ENCODE data around the gene PAX2.

The PAX2 gene

DNA sequence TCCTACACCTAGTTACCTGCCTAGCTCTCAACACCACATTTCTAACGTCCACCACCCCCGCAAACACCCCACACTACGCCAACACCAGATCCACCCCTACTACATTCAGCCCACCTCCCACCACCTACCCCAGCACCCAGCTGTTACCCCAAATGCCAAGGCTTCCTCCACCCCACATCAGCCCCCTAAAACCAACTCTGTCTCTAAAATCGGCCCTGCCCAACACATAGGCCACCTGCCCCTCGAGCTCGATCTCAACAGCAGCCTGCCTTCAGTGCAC, 114.0 kb downstream of the PAX2 start:
- H3K9me3 ChIP-seq (replicated peaks; ENCODE audit: low read length): no peaks in the 10 kb centered on the region
- no peak overlapping the region for H3K4me2 ChIP-seq (ENCODE audit: low read length)
- no peaks in the 10 kb centered on the region for H3K36me3 ChIP-seq (ENCODE audit: insufficient read depth, low read length)
- no peak overlapping the region for H3K9ac ChIP-seq (ENCODE audit: low read depth, low read length)
- H3K4me1 ChIP-seq (ENCODE audit: control insufficient read depth, insufficient read depth, low read length): no peaks in the 10 kb centered on the region
- H3K4me3 ChIP-seq (ENCODE audit: low read length): no peak overlapping the region
- peaks cover 78% of the 10 kb centered on the region for H3K27me3 ChIP-seq (ENCODE audit: control insufficient read depth, insufficient read depth, low read length)

DNA sequence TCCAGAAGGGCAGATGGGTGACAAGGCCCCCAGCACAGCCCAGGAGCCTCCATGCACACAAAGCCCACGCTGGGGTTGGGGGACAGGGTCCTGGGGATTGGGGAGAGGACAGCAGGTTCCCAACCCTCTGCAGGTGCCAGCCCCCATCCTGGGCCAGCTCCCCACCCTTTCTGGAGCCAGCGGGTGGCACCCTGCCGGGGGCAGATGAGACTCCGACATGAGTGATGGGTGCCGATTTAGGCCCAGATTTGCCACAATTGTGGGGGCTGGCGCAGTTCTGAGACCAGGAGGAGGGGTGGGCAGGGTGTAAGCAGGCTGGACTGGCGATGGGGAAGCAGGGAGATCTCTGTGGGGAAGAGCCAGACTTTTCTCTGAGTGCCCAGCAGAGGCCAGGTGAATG, 118.1 kb downstream of the PAX2 start:
- no peak overlapping the region for H3K4me2 ChIP-seq (ENCODE audit: low read length)
- H3K27me3 ChIP-seq (ENCODE audit: control insufficient read depth, insufficient read depth, low read length): peaks cover 80% of the 10 kb centered on the region
- no peak overlapping the region for H3K4me3 ChIP-seq (ENCODE audit: low read length)
- no peaks in the 10 kb centered on the region for H3K4me1 ChIP-seq (ENCODE audit: control insufficient read depth, insufficient read depth, low read length)
- no peak overlapping the region for H3K9ac ChIP-seq (ENCODE audit: low read depth, low read length)
- H3K9me3 ChIP-seq (replicated peaks; ENCODE audit: low read length): no peaks in the 10 kb centered on the region
- H3K36me3 ChIP-seq (ENCODE audit: insufficient read depth, low read length): no peaks in the 10 kb centered on the region

DNA sequence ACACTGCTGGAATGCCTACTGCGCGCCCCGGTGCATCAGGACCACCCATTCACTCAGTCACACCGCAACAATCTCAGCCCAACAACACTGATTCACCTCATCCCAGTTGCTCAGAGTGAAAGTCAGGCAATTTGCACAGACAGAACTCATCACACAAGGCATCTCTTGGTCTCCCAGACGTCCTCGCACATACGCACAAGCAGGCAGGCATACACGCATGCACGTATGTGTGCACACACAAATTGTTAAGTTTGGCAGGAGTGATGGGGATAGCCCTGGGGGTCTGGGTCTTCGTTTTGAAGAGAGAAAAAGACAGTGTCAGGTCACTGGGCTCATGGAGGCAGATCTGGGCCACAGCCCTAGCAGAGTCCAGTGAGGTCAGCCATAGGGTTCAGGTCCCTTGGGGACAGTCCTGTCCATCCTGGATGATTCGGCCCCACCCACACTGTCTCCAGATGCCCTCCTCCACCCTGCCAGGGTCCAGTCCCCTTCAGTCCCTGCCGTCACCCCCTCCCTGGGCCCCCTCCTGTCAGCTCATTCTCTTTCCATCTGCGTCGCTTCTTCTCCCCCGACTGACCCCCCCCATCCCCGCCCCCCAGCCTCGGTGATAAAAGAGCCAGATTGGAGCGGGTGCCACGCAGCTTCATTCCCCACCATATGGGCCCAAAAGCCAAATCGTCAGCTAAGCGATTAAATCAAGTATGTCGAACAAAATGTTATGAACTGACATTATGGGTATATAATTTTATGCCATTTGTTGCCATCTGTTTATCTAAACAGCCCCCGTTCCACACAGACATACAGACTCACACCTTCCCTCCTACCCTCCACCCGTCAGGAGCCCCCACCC, 118.9 kb downstream of the PAX2 start:
- no peaks in the 10 kb centered on the region for H3K4me1 ChIP-seq (ENCODE audit: control insufficient read depth, insufficient read depth, low read length)
- H3K27me3 ChIP-seq (ENCODE audit: control insufficient read depth, insufficient read depth, low read length): peaks cover 79% of the 10 kb centered on the region
- no peak overlapping the region for H3K9ac ChIP-seq (ENCODE audit: low read depth, low read length)
- no peak overlapping the region for H3K4me2 ChIP-seq (ENCODE audit: low read length)
- no peaks in the 10 kb centered on the region for H3K36me3 ChIP-seq (ENCODE audit: insufficient read depth, low read length)
- H3K4me3 ChIP-seq (ENCODE audit: low read length): no peak overlapping the region
- no peaks in the 10 kb centered on the region for H3K9me3 ChIP-seq (replicated peaks; ENCODE audit: low read length)

DNA sequence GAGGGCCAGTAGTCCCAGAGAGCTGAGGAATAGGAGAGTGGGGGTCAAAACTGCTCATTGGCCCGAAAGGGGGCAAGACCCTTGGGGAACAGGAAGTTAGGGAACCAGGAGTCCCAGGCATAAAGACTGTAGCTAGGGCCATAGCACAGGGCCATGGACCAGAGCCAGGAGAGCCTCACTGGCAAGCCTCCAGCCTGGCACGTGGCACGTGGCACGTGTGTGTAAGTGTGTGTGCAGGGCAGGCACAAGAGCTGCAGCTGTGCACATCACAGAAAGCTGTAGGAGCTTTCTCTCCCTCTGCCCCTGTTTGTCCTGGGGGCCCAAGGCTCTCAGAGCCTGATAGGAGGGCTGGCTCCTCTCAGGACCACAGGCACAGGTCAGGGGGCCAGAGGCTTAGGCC, 119.6 kb downstream of the PAX2 start:
- Histone ChIP-seq H3K9ac (ENCODE audit: low read depth, low read length) (no peak overlapping the region), H3K27me3 (ENCODE audit: control insufficient read depth, insufficient read depth, low read length) (peaks cover 72% of the 10 kb centered on the region), H3K4me1 (ENCODE audit: control insufficient read depth, insufficient read depth, low read length) (no peaks in the 10 kb centered on the region), H3K4me3 (ENCODE audit: low read length) (no peak overlapping the region), H3K36me3 (ENCODE audit: insufficient read depth, low read length) (no peaks in the 10 kb centered on the region), H3K4me2 (ENCODE audit: low read length) (no peak overlapping the region), H3K9me3 (replicated peaks; ENCODE audit: low read length) (no peaks in the 10 kb centered on the region)

DNA sequence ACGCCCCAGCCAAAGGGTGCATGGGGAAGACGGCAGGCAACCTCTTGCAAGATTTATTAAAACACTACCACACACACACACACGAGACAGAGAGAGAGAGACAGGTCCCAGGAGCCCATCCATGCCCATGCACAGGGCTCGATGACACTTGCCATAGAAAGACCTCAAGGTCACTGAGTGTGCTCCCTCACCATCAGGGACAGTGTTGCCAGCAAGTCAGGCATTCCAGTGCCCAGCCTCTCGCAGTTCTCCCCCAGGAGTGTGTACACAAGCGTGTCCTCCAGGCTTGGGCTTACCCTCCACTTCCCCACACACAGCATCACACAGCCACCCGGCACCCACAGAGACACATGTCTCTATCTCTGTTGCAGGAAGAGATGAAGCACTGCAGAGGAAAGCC, 120.6 kb downstream of the PAX2 start:
- no peak overlapping the region for H3K4me3 ChIP-seq (ENCODE audit: low read length)
- H3K4me2 ChIP-seq (ENCODE audit: low read length): no peak overlapping the region
- H3K4me1 ChIP-seq (ENCODE audit: control insufficient read depth, insufficient read depth, low read length): no peaks in the 10 kb centered on the region
- H3K9ac ChIP-seq (ENCODE audit: low read depth, low read length): no peak overlapping the region
- no peaks in the 10 kb centered on the region for H3K9me3 ChIP-seq (replicated peaks; ENCODE audit: low read length)
- H3K36me3 ChIP-seq (ENCODE audit: insufficient read depth, low read length): no peaks in the 10 kb centered on the region
- peaks cover 65% of the 10 kb centered on the region for H3K27me3 ChIP-seq (ENCODE audit: control insufficient read depth, insufficient read depth, low read length)

DNA sequence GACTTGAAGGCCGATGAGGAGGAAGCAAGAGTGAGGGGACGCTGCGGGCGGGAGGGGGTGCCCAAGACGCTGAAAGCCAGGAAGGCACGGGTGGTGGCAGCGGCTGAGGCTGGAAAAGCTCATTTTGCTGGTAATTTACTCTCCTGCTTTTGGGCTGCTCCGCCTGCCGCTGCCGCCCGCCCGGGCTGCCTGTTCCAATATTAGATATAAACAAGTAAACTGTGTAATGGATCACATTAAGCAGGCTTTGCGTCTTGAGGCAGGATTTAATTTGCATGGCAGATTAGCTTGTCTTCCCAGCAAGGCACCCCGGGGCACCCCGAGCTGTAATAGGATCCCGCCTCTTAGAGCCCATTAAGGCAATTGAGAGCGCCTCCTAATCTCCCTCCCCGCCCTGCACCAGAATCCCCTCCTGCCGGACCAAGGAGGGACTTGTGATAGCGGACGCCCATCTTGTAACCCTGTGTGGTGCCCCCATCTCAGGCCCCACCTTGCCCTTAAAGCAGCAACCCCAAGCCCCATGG, 121.3 kb downstream of the PAX2 start:
- Histone ChIP-seq H3K27me3 (ENCODE audit: control insufficient read depth, insufficient read depth, low read length) (peaks cover 59% of the 10 kb centered on the region), H3K36me3 (ENCODE audit: insufficient read depth, low read length) (no peaks in the 10 kb centered on the region), H3K4me1 (ENCODE audit: control insufficient read depth, insufficient read depth, low read length) (no peaks in the 10 kb centered on the region)

DNA sequence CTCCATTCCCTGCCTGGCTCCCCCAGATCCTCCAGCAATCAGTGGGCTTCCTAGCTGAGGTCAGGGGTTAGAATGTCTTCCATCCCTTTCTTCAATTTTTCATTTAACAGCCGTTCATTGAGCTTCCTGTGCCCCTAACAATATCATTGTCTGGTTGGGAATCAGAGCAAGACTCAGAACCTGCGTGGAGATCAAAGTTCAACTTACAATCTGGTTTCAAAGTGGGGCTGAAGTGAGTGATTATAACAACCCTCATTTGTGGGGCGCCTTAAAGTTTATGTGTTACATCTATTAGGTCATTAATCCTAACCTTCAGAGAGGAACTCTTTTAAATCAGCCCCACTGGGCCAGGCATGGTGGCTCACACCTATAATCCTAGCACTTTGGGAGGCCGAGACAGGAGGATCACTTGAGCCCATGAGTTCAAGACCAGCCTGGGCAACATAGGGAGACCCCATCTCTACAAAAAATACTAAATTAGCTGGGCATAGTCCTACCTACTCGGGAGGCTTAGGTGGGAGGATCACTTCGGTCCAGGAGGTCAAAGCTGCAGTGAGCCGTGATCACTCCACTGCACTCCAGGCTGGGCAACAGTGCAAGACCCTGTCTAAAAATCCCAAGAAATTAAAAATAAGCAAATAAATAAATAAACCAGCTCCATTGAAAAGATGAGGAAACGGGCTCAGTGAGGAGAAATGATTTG, 122.0 kb downstream of the PAX2 start:
- Histone ChIP-seq H3K4me2 (ENCODE audit: low read length) (no peak overlapping the region), H3K9ac (ENCODE audit: low read depth, low read length) (no peak overlapping the region)

More for the DNA sequence above, 121.3 kb downstream of the PAX2 start:
- no peak overlapping the region for H3K4me2 ChIP-seq (ENCODE audit: low read length)
- no peaks in the 10 kb centered on the region for H3K9me3 ChIP-seq (replicated peaks; ENCODE audit: low read length)
- no peak overlapping the region for H3K4me3 ChIP-seq (ENCODE audit: low read length)
- no peak overlapping the region for H3K9ac ChIP-seq (ENCODE audit: low read depth, low read length)

DNA sequence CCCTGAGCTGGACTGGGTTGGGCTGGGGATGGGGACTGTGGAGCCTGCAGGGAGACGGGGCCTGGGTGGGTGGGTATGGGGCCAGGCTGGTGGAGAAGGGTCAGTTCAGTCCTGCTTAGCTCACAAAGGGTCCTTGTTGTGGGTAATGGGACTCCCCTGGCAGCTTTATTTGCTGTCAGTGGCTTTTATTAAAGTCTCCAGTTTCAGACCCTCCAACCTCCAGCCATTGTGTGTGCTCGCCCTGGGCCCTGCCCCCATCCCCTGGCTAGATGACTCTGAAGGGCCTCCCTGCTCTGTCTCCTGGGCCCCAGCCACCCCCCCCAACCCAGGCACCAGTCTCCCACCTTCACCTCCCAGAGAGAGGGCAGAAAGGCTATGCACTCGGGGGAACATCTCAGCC, 123.0 kb downstream of the PAX2 start:
- H3K9ac ChIP-seq (ENCODE audit: low read depth, low read length): no peak overlapping the region
- no peak overlapping the region for H3K4me2 ChIP-seq (ENCODE audit: low read length)
- no peaks in the 10 kb centered on the region for H3K36me3 ChIP-seq (ENCODE audit: insufficient read depth, low read length)
- H3K9me3 ChIP-seq (replicated peaks; ENCODE audit: low read length): no peaks in the 10 kb centered on the region
- no peak overlapping the region for H3K4me3 ChIP-seq (ENCODE audit: low read length)
- peaks cover 48% of the 10 kb centered on the region for H3K27me3 ChIP-seq (ENCODE audit: control insufficient read depth, insufficient read depth, low read length)
- peaks cover 7% of the 10 kb centered on the region for H3K4me1 ChIP-seq (ENCODE audit: control insufficient read depth, insufficient read depth, low read length)

More for the DNA sequence above, 122.0 kb downstream of the PAX2 start:
- no peak overlapping the region for H3K4me3 ChIP-seq (ENCODE audit: low read length)
- no peaks in the 10 kb centered on the region for H3K36me3 ChIP-seq (ENCODE audit: insufficient read depth, low read length)
- H3K9me3 ChIP-seq (replicated peaks; ENCODE audit: low read length): no peaks in the 10 kb centered on the region
- peaks cover 54% of the 10 kb centered on the region for H3K27me3 ChIP-seq (ENCODE audit: control insufficient read depth, insufficient read depth, low read length)
- peaks cover 6% of the 10 kb centered on the region for H3K4me1 ChIP-seq (ENCODE audit: control insufficient read depth, insufficient read depth, low read length)

DNA sequence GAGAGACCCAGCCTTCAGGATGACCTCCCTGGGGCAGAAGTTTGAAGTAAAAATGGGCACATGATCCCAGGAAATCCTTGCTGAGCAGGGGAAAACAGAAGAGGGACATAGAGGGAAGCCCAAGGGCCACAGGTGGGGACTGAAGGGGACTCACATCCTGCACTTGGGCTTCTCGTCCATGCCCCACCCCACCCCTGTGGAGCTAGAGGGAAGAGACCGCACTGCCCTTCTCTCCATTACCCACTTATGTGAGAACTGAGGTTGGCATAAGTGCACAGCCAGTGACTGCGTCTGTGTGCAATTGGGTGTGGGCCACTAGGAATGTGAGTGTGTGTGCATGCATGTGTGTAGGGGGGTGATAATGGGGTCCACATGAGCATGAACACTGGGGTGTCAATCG, 124.0 kb downstream of the PAX2 start:
- no peaks in the 10 kb centered on the region for H3K9me3 ChIP-seq (replicated peaks; ENCODE audit: low read length)
- no peak overlapping the region for H3K4me3 ChIP-seq (ENCODE audit: low read length)
- H3K36me3 ChIP-seq (ENCODE audit: insufficient read depth, low read length): no peaks in the 10 kb centered on the region
- peaks cover 7% of the 10 kb centered on the region for H3K4me1 ChIP-seq (ENCODE audit: control insufficient read depth, insufficient read depth, low read length)
- no peak overlapping the region for H3K9ac ChIP-seq (ENCODE audit: low read depth, low read length)
- peaks cover 40% of the 10 kb centered on the region for H3K27me3 ChIP-seq (ENCODE audit: control insufficient read depth, insufficient read depth, low read length)
- no peak overlapping the region for H3K4me2 ChIP-seq (ENCODE audit: low read length)

DNA sequence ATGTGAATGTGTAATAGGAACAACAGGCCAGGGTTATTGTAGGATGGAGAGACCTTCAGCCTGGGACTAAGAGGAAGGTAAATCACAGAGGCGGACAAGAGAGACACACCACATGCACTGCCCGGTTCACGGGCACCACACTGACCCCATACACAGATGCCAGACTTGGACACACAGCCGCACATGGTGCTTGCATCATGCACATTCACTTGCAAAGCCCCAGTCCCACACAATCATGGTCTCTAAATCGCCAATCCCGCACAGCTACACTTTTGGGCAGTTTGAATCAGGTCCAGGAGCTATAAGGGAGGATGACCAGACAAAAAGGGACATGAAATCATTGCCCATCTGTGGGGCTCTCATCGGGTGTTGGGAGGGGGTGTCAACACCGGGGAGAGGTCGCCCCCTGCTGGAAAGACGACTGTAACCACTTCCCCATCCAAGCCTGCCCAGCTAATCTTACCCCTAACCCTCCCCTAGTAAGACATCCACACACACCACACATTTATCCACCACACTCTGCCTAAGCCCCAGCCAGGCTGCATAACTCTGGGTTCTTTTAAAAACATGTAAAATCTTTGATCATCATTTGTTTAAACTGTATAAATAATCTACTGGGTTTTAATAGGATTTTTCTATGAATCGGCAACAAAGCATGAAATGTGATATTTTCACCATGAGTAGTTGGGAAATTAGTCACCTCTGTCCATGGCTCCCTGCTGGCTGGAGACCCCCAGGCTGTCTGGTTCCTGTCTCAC, 126.8 kb downstream of the PAX2 start:
- Histone ChIP-seq H3K4me1 (ENCODE audit: control insufficient read depth, insufficient read depth, low read length) (peaks cover 7% of the 10 kb centered on the region), H3K9me3 (replicated peaks; ENCODE audit: low read length) (no peaks in the 10 kb centered on the region), H3K36me3 (ENCODE audit: insufficient read depth, low read length) (no peaks in the 10 kb centered on the region), H3K4me3 (ENCODE audit: low read length) (no peak overlapping the region), H3K4me2 (ENCODE audit: low read length) (no peak overlapping the region), H3K27me3 (ENCODE audit: control insufficient read depth, insufficient read depth, low read length) (peaks cover 15% of the 10 kb centered on the region), H3K9ac (ENCODE audit: low read depth, low read length) (no peak overlapping the region)

DNA sequence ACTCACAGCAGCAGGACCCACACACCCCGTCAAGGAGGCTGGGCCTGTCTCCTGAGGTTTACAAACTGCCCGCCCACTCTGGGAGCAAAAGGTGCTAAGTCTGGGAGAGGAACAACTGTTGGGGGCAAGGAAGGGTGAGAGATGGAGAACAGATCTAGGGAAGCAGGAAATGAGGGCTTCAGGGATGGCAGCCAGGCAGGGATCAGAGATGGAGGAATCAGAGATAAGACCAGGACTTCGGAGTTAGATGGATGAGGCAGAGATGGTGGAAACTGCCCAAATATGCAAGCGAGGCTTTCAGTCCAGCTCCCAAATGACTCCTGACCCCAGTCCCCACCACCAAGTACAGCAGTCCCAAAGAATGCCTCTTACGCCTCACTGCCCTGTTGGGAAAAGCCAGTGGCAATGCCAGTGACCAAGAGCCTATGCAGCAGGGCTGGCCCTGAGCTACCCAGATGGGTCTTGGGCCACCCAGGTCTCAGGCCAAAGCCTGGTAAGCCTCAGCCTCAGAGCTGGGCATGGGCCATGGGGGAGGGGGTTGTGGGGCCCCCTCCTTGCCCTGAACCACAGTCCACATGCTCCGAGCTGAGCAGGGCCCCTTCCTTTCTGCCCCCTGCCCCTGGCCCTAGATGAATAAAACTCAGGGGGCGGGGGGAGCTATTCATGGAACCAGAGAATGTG, 127.9 kb downstream of the PAX2 start:
- H3K9me3 ChIP-seq (replicated peaks; ENCODE audit: low read length): no peaks in the 10 kb centered on the region
- H3K36me3 ChIP-seq (ENCODE audit: insufficient read depth, low read length): no peaks in the 10 kb centered on the region
- H3K4me2 ChIP-seq (ENCODE audit: low read length): no peak overlapping the region
- H3K4me3 ChIP-seq (ENCODE audit: low read length): no peak overlapping the region
- peaks cover 7% of the 10 kb centered on the region for H3K27me3 ChIP-seq (ENCODE audit: control insufficient read depth, insufficient read depth, low read length)
- H3K4me1 ChIP-seq (ENCODE audit: control insufficient read depth, insufficient read depth, low read length): peaks cover 7% of the 10 kb centered on the region
- no peak overlapping the region for H3K9ac ChIP-seq (ENCODE audit: low read depth, low read length)

All from skeletal muscle satellite cell (primary cell).